ENCODE data around the gene TFB1M. TPM values are rescaled to one million over a fixed set of nuclear protein-coding genes. Genes with fewer than 3 reads are reported as not detected.

TFB1M gene
- total and polyA plus RNA-seq, 2 donors (not counting 3 experiments of a cell fraction or from before 2014, with no cell fraction given) = 12.9 to 35.5 TPM

DNA sequence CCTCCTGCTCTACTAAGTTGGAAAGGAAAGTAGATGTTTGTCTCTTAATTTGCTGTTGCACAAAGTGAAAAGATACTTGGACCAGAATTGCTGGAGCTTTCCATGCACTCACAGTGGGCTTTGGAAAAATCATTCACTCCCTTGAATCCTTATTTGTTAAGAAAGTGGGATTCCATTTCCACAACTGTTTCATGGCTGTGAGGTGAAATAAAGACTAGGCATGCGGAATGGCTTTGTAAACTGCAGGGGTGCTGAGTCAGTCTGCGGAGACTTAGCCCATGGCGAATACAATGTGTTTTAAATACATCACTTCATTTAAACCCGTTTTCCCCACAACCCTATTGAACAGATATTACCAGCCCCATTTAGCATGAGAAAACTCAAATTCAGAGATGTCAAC, 87.2 kb downstream of the TFB1M start:
- intact Hi-C loops (cut with micrococcal nuclease) = no loop called here
- no peaks in the 10 kb centered on the region for H3K9me3 ChIP-seq (replicated peaks; ENCODE audit: control insufficient read depth, insufficient read depth, low read length)
- no peaks in the 10 kb centered on the region for H3K27me3 ChIP-seq (ENCODE audit: control insufficient read depth in 2 of 2, insufficient read depth in 2 of 2, low read length in 2 of 2)
- DNase-seq (ENCODE audit: low read depth, low spot score) (no peak), FAIRE-seq (no peak)
- no peak overlapping the region for H3K4me2 ChIP-seq (ENCODE audit: insufficient read depth, low read length)
- CTCF ChIA-PET = interaction anchor here (1.0 kb wide), 1 partner anchor 25 kb away, joined by 3 read pairs; no protein-coding TSS in a partner anchor
- BruUV-seq (replicated peaks) = no TSS peak
- H3K9me1 ChIP-seq (replicated peaks; ENCODE audit: control insufficient read depth, extremely low read depth, insufficient read depth, low read length) = no peaks in the 10 kb centered on the region
- H3K9ac ChIP-seq (replicated peaks; ENCODE audit: extremely low read depth, insufficient read depth, low read length) = no peak overlapping the region
- POLR2A ChIA-PET = no interaction called here
- H3K36me3 ChIP-seq (ENCODE audit: control insufficient read depth in 2 of 2, extremely low read depth in 1 of 2, insufficient read depth in 2 of 2, low read length in 2 of 2) = no peaks in the 10 kb centered on the region
- peaks cover 15% of the 10 kb centered on the region for H3K4me1 ChIP-seq (ENCODE audit: control insufficient read depth, extremely low read depth, insufficient read depth, low read length)
- H4K20me1 ChIP-seq (replicated peaks; ENCODE audit: control insufficient read depth, extremely low read depth, insufficient read depth, low read length) = no peaks in the 10 kb centered on the region
- no peak overlapping the region for H3K27ac ChIP-seq (ENCODE audit: insufficient read depth, low read depth, low read length)
- H3K4me3 ChIP-seq (replicated peaks in 1 of 3; ENCODE audit: insufficient read depth in 1 of 3, low read depth in 1 of 3, low read length in 3 of 3) = no peak overlapping the region
- dilution Hi-C loops (cut with MboI; ENCODE audit: extremely low pct_ligation_motif_present, low sequenced_read_pairs) = no loop called here
- TF ChIP-seq MAX (IDR thresholded peaks at IDR 0.05; ENCODE audit: insufficient read depth, insufficient read length) = no peak
- TF ChIP-seq JUN (IDR thresholded peaks at IDR 0.05; ENCODE audit: borderline replicate concordance, insufficient read depth, insufficient read length, low read depth) = no peak
- TF ChIP-seq MYC (IDR thresholded peaks at IDR 0.05; ENCODE audit: low read depth, low read length) = no peak
- no peak for TF ChIP-seq GATA2 (IDR thresholded peaks at IDR 0.05; ENCODE audit: insufficient read depth, insufficient read length, low read depth, low read length)
- no peak for TF ChIP-seq CTCF (IDR thresholded peaks at IDR 0.05; ENCODE audit: extremely low read depth in 1 of 2, insufficient read depth in 1 of 2, low read depth in 1 of 2, low read length in 2 of 2)
- H3K79me2 ChIP-seq (ENCODE audit: control insufficient read depth, insufficient read depth, low read length) = no peaks in the 10 kb centered on the region
- H2AFZ ChIP-seq (ENCODE audit: low read depth, low read length) = no peak overlapping the region

DNA sequence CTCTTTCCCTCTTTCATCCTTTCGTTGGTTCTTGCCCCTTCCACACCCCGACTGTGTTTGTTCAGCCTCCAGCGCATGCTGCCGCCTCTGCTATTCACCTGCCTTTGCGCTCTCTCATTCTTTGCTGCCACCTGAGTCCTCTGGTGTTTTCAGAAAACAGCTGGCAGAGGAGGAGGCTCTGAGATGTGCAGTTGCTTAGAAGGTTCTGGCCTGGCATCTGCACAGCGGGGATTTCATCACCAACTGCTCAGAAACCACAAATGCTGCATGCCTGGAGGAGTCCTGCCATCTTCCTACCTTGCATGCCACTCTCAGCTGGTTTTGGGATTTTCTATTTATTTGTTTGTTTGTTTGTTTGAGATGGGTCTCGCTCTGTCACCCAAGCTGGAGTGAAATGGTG, 89.7 kb downstream of the TFB1M start:
- POLR2A ChIA-PET = no interaction called here
- Histone ChIP-seq H3K27ac (ENCODE audit: insufficient read depth, low read depth, low read length) (peak overlapping the region; percentile 74), H3K79me2 (ENCODE audit: control insufficient read depth, insufficient read depth, low read length) (no peaks in the 10 kb centered on the region), H3K4me3 (replicated peaks in 1 of 3; ENCODE audit: insufficient read depth in 1 of 3, low read depth in 1 of 3, low read length in 3 of 3) (no peak overlapping the region), H3K9me1 (replicated peaks; ENCODE audit: control insufficient read depth, extremely low read depth, insufficient read depth, low read length) (no peaks in the 10 kb centered on the region), H3K4me2 (ENCODE audit: insufficient read depth, low read length) (peak overlapping the region; percentile 28), H3K9ac (replicated peaks; ENCODE audit: extremely low read depth, insufficient read depth, low read length) (no peak overlapping the region), H3K4me1 (ENCODE audit: control insufficient read depth, extremely low read depth, insufficient read depth, low read length) (peaks cover 15% of the 10 kb centered on the region), H3K36me3 (ENCODE audit: control insufficient read depth in 2 of 2, extremely low read depth in 1 of 2, insufficient read depth in 2 of 2, low read length in 2 of 2) (no peaks in the 10 kb centered on the region), H3K9me3 (replicated peaks; ENCODE audit: control insufficient read depth, insufficient read depth, low read length) (no peaks in the 10 kb centered on the region), H2AFZ (ENCODE audit: low read depth, low read length) (no peak overlapping the region), H3K27me3 (ENCODE audit: control insufficient read depth in 2 of 2, insufficient read depth in 2 of 2, low read length in 2 of 2) (no peaks in the 10 kb centered on the region), H4K20me1 (replicated peaks; ENCODE audit: control insufficient read depth, extremely low read depth, insufficient read depth, low read length) (no peaks in the 10 kb centered on the region)
- TF ChIP-seq MYC (IDR thresholded peaks at IDR 0.05; ENCODE audit: low read depth, low read length) (no peak), FOS (IDR thresholded peaks at IDR 0.05; ENCODE audit: borderline replicate concordance, insufficient read depth, low read length) (no peak), MAX (IDR thresholded peaks at IDR 0.05; ENCODE audit: insufficient read depth, insufficient read length) (no peak), JUN (IDR thresholded peaks at IDR 0.05; ENCODE audit: borderline replicate concordance, insufficient read depth, insufficient read length, low read depth) (no peak), POLR2AphosphoS5 (IDR thresholded peaks at IDR 0.05; ENCODE audit: insufficient read depth, low read depth, low read length) (no peak), EZH2 (IDR thresholded peaks at IDR 0.05; ENCODE audit: borderline replicate concordance, low read depth, low read length, severe bottlenecking) (no peak), GATA2 (IDR thresholded peaks at IDR 0.05; ENCODE audit: insufficient read depth, insufficient read length, low read depth, low read length) (no peak)
- BruUV-seq (replicated peaks) = no TSS peak
- no peak for DNase-seq (ENCODE audit: low read depth, low spot score)
- intact Hi-C loops (cut with micrococcal nuclease) (loop anchor here (1.0 kb wide), 2 partner anchors 23 to 35 kb away; no protein-coding TSS in a partner anchor), dilution Hi-C loops (cut with MboI; ENCODE audit: extremely low pct_ligation_motif_present, low sequenced_read_pairs) (no loop called here)
- FAIRE-seq = no peak
- CTCF ChIA-PET = interaction anchor here (0.8 to 2.0 kb wide), 5 partner anchors 23 to 549 kb away, joined by 3 to 8 read pairs (median 6); no protein-coding TSS in a partner anchor

All from endothelial cell of umbilical vein (primary cell).